Measurements from ENCODE around the gene TBC1D22B. TPM values are rescaled to one million over a fixed set of nuclear protein-coding genes. Genes with fewer than 3 reads are reported as not detected.
"Not testable (repeated sequence)": the region's sequence is repeated elsewhere in the genome, so short reads cannot be mapped to it uniquely, and the experiment has no call there.

Gene TBC1D22B
- polyA plus RNA-seq, 4 donors = 13.5 to 16.5 (median 14.5) TPM

- not testable (repeated sequence) for DNase-seq (ENCODE audit: low read depth in 4 of 4, low spot score in 2 of 4)
Observed at GRCh38 chr6:37297637-37298036, 40.1 kb downstream of the TBC1D22B start.

GRCh38 chr6:37298958-37299357, 41.4 kb downstream of the TBC1D22B start:
- no peak for DNase-seq (ENCODE audit: low read depth in 4 of 4, low spot score in 2 of 4)

GRCh38 chr6:37299990-37300389, 42.4 kb downstream of the TBC1D22B start:
- no peak for DNase-seq (ENCODE audit: low read depth in 4 of 4, low spot score in 2 of 4)

- DNase-seq (ENCODE audit: low read depth in 4 of 4, low spot score in 2 of 4) = no peak
Observed at GRCh38 chr6:37302086-37302686, 44.6 kb downstream of the TBC1D22B start.

- no peak for DNase-seq (ENCODE audit: low read depth in 4 of 4, low spot score in 2 of 4)
Observed at GRCh38 chr6:37303091-37303660, 45.6 kb downstream of the TBC1D22B start.

GRCh38 chr6:37303891-37304503, 46.4 kb downstream of the TBC1D22B start:
- DNase-seq (ENCODE audit: low read depth in 4 of 4, low spot score in 2 of 4) = no peak

GRCh38 chr6:37304766-37305165, 47.2 kb downstream of the TBC1D22B start:
- no peak for DNase-seq (ENCODE audit: low read depth in 4 of 4, low spot score in 2 of 4)

GRCh38 chr6:37305841-37306425, 48.4 kb downstream of the TBC1D22B start:
- no peak for DNase-seq (ENCODE audit: low read depth in 4 of 4, low spot score in 2 of 4)

- DNase-seq (ENCODE audit: low read depth in 4 of 4, low spot score in 2 of 4) = no peak
Observed at GRCh38 chr6:37306624-37307222, 49.2 kb downstream of the TBC1D22B start.

- not testable (repeated sequence) for DNase-seq (ENCODE audit: low read depth in 4 of 4, low spot score in 2 of 4)
Observed at GRCh38 chr6:37307484-37307883, 49.9 kb downstream of the TBC1D22B start.

- DNase-seq (ENCODE audit: low read depth in 4 of 4, low spot score in 2 of 4) = no peak
Observed at GRCh38 chr6:37308069-37308815, 50.7 kb downstream of the TBC1D22B start.

- DNase-seq (ENCODE audit: low read depth in 4 of 4, low spot score in 2 of 4) = no peak
Observed at GRCh38 chr6:37309046-37309445, 51.5 kb downstream of the TBC1D22B start.

- DNase-seq (ENCODE audit: low read depth in 4 of 4, low spot score in 2 of 4) = no peak
Observed at GRCh38 chr6:37309692-37310091, 52.1 kb downstream of the TBC1D22B start.

- no peak for DNase-seq (ENCODE audit: low read depth in 4 of 4, low spot score in 2 of 4)
Observed at GRCh38 chr6:37310966-37311365, 53.4 kb downstream of the TBC1D22B start.

GRCh38 chr6:37311741-37312473, 54.3 kb downstream of the TBC1D22B start:
- DNase-seq (ENCODE audit: low read depth in 4 of 4, low spot score in 2 of 4) = no peak

- DNase-seq (ENCODE audit: low read depth in 4 of 4, low spot score in 2 of 4) = no peak
Observed at GRCh38 chr6:37313723-37314486, 56.3 kb downstream of the TBC1D22B start.

- no peak for DNase-seq (ENCODE audit: low read depth in 4 of 4, low spot score in 2 of 4)
Observed at GRCh38 chr6:37314487-37315156, 57.0 kb downstream of the TBC1D22B start.

- DNase-seq (ENCODE audit: low read depth in 4 of 4, low spot score in 2 of 4) = no peak
Observed at GRCh38 chr6:37315157-37315515, 57.6 kb downstream of the TBC1D22B start.

- no peak for DNase-seq (ENCODE audit: low read depth in 4 of 4, low spot score in 2 of 4)
Observed at GRCh38 chr6:37316071-37316470, 58.5 kb downstream of the TBC1D22B start.
